NCI-H1436 (cell line): ENCODE data around the gene ZNF594.
"Not testable (repeated sequence)": the region's sequence is repeated elsewhere in the genome, so short reads cannot be mapped to it uniquely, and the experiment has no call there.

Experiments
- DNase-seq: peaks from one replicate; lab custom pipeline; 2025; lab: John Stamatoyannopoulos, UW

Gene ZNF594

GRCh38 chr17:5191541-5192417 is at the start of gene ZNF594:
Gene ZNF594, minus strand, starts transcription at chr17:5191868. Its CDS starts 7,612 bp downstream, at chr17:5184256.
- peak; percentile 95 for DNase-seq

- DNase-seq = not testable (repeated sequence)
Observed at GRCh38 chr17:5239769-5240168, 48.1 kb upstream of the ZNF594 start.

- no peak for DNase-seq
Observed at GRCh38 chr17:5238333-5238732, 46.7 kb upstream of the ZNF594 start.

- no peak for DNase-seq
Observed at GRCh38 chr17:5237541-5238016, 45.9 kb upstream of the ZNF594 start.

GRCh38 chr17:5236938-5237540 is 45.4 kb upstream of the ZNF594 start:
- DNase-seq = no peak

- no peak for DNase-seq
Observed at GRCh38 chr17:5234645-5235576, 43.2 kb upstream of the ZNF594 start, which contains the start of gene SCIMP. Gene SCIMP, minus strand, starts transcription at chr17:5234860. Its CDS starts 105 bp downstream, at chr17:5234755.

- DNase-seq = not testable (repeated sequence)
Observed at GRCh38 chr17:5233492-5233891, 41.8 kb upstream of the ZNF594 start.

GRCh38 chr17:5226940-5227878 is 35.5 kb upstream of the ZNF594 start:
- no peak for DNase-seq

- DNase-seq = no peak
Observed at GRCh38 chr17:5225668-5226457, 34.2 kb upstream of the ZNF594 start.

GRCh38 chr17:5221912-5222311 is 30.2 kb upstream of the ZNF594 start:
- DNase-seq = not testable (repeated sequence)

- DNase-seq = no peak
Observed at GRCh38 chr17:5220074-5220473, 28.4 kb upstream of the ZNF594 start.

- DNase-seq = no peak
Observed at GRCh38 chr17:5219536-5219935, 27.9 kb upstream of the ZNF594 start.

GRCh38 chr17:5217562-5217961 is 25.9 kb upstream of the ZNF594 start:
- not testable (repeated sequence) for DNase-seq

- DNase-seq = no peak
Observed at GRCh38 chr17:5211458-5211857, 19.8 kb upstream of the ZNF594 start.

- DNase-seq = no peak
Observed at GRCh38 chr17:5210614-5211252, 19.1 kb upstream of the ZNF594 start.

- DNase-seq = no peak
Observed at GRCh38 chr17:5210091-5210490, 18.4 kb upstream of the ZNF594 start.

- no peak for DNase-seq
Observed at GRCh38 chr17:5209396-5209795, 17.7 kb upstream of the ZNF594 start.

- no peak for DNase-seq
Observed at GRCh38 chr17:5203908-5204294, 12.2 kb upstream of the ZNF594 start.

GRCh38 chr17:5203178-5203907 is 11.7 kb upstream of the ZNF594 start:
- no peak for DNase-seq
